DMS53 (cell line): Measurements from ENCODE around the gene SPATA31E1.
A peak's percentile ranks its signal among the peaks of the same experiment; 100 is the strongest.

Source experiments
- DNase-seq: peaks from one replicate; lab custom pipeline; 2025; lab: John Stamatoyannopoulos, UW

Gene SPATA31E1

DNA sequence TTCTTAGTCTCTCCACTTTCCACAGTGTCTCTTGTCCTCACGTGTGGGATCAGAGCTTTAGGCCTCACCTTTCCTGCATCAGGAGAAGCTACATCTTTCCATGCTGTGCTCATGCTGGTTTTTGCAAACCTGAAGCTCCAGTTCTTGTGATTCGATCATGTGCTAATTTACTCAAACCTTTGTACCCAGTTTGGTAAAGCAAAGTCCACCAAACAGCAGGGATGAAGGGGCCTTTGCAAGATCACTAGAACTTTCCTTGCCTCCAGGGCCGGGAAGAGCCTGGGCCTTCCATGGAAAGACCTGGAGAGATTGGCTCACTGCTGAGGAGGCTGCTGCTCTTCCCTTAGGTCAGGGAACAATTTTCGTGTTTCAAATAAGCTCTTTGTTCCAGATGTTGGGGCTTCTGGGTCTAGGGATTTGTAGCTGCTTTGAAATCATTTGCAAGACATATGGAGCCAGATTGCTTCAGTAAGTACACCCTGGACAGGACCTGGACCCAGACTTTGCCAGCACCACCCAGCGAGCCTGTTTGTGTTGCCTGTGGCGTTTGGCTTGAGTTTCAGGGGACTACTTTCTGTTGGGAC, 18.7 kb upstream of the SPATA31E1 start:
- no peak for DNase-seq

DNA sequence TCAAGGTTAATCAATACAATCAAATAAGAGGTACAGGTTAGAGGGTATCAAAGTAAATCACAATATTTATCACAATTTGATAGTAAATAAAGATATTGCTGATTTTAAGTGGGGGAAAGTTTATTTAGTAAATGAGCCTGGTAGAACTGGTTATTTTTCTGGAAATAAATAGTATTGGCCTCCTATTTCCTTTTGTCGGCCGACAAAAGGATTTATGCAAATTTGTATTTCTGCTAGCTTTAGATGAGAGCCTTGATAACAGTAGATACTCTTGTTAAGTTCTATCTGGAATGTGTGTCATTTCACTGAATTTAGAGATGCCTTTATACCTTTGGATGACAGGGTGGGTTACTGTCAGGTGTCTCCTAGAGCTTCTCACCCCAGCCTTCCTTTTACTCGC, 17.8 kb upstream of the SPATA31E1 start:
- no peak for DNase-seq

DNA sequence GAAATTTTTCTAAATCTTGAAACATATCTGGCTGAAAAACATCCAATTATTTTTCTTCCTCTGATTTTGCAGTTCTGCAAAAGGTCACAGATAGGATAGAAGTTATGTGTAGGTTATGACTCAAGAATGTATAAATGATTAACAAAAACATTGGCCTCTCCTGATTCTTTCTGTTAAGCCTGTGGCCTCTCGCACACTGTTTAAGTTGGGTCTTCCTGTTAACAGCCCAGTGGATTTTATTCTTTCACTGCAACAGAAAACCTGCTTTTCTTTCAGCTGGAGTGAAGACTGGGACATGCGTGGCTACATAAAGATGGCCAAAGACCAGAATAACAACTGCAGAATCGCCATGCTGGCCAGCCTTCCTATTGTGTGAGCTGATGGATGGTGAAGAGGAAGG, 17.1 kb upstream of the SPATA31E1 start:
- no peak for DNase-seq

DNA sequence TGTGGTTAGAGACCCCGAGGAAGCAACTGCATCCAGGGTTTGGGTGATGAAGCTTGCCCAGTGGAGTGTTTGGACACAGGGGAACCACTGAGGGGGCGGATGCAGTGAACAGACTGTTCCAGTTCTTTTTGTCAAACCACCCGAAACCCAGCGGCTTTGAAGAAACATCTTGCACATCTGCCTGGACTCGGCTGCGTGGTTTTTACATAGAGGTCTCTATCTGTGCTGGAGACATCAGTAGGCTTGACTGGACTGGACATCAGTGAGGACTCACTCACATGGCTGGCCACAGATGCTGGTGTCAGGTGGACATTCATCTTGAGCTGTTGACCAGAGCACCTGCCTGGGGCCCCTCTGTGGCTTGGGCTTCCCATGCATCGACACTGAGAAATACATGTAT, 15.3 kb upstream of the SPATA31E1 start:
- no peak for DNase-seq

DNA sequence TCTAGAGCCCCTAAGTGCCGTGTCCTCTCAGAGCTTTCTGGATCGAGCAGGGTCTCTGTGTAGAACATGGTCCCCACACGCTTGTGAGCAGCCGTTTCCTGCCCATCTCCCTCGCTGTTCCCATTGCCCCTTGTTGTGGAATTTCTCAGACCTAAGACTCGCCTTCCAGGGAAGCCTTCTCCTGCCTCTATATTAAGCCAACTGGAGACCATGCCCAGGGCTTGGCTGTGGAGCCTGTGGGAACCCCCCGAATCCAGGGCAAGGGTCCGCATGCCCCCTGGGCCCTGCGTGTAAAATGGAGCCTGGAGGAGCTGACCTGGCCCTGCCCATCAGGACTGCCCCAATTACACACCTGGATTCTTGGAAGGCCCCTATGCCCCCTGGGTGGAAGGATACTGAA, 14.5 kb upstream of the SPATA31E1 start:
- no peak for DNase-seq

DNA sequence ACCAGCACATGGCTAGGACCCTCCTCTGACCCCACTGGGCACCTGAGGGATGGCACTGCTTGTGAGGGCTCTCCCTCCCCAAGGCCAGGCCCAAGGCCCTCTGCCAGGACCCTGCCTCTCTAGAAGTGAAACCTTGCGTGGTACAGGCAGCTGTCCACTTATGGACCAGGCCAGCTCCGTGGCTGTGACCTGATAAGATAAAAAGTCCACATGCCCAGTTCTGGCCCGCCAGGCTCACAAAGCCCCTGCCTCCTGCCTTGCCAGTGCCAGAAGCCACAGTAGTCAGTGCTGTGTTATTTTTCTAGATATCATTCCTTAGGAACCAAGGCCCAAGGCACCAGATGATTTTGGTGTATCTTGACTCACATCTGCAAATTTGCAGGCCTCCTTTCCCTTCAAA, 14.0 kb upstream of the SPATA31E1 start:
- no peak for DNase-seq

GRCh38 chr9:87869082-87869481, 13.6 kb upstream of the SPATA31E1 start:
- no peak for DNase-seq

DNA sequence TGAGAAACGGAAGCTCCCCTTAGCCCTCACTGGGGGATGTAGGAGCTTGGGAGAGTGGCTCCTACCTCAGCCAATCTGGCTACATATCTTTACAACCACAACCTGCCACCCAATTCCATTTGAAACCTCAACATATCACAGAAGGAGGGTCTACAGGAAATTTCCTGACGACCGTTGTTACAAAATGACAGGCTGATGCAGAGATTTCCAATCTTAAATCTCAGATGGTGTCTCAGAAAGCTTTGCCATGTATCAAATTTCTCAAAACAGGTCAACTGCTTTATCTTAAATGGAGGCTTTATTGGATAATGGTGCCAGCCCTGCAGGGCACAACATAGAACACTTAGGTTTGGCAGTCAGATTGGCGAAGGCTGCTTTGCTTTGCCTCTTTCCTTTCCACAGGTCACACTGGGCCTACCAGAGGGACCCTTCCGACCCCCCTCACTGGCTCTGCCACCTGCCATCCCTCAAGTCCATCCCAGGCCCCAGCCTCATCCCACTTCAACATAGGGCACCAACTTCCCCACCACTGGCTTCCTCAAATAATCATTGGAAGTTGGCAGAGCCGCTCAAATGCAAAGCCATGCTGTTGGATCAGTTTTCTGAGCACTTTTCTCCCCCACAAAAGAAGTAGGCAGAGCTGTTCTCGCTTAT, 11.1 kb upstream of the SPATA31E1 start:
- no peak for DNase-seq

DNA sequence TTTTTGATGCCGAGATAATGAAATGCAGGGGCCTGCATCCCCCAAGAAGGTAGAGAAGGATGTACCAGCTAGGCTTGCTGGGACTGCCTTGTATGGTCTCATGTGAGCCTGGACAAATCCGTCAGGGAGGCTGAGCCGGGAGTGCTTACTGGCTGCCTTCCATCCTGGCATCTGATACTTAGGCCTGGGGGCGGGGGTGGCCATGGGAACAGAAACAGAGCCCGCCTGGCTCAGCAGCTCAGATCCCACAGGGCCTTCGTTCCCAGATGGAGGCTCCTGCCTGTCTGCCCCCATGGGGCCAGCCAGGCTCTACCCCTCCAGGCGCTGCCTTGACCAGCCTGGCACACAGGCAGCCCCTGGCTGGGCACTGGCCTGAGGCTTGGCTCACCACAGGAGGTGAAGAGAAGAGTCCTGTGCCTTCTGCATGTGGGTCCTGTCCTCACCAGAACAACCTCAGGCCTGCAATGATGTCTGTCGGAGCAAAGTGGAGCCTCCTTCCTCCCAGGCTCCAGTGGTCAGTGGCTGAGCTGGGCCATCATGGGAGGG, 10.5 kb upstream of the SPATA31E1 start:
- no peak for DNase-seq

DNA sequence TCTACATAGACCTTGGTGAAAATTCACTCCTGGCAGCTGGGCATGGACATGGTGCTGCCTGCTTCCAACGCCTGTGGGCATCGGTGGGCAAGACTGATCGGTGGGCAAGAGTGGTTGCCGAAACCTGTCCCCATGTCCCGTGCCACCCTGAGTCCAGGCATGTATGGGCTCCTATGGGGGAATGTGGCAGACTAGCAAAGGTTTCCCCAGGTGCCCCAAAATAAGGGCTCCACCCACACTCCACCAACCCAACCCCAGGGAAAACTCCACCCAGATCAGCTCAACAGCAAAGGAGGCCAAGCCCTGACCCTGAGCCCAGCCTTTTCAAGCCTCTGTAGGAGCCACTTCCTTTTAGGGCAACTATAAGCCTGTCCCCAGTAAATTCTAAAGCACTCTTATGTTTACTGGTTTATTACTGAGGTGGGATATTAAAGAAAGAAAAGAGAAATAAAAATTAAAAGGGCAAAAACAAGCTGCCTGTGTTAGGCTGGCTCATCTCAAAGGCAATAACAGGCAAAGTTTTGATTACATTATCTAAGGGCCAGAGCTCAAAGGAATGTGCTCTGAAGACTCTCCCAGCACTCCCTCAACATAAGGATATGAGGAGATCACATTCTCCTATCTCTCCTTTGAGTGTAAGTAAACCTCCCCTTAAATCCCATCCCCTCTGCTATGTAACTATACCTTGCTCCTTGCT, 8.9 kb upstream of the SPATA31E1 start:
- no peak for DNase-seq

- DNase-seq = no peak
Measured at GRCh38 chr9:87874304-87874623, 8.4 kb upstream of the SPATA31E1 start.

GRCh38 chr9:87875060-87875459, 7.6 kb upstream of the SPATA31E1 start:
- DNase-seq = no peak

GRCh38 chr9:87875831-87876545, 6.7 kb upstream of the SPATA31E1 start:
- no peak for DNase-seq

- DNase-seq = no peak
Measured at GRCh38 chr9:87876708-87877107, 6.0 kb upstream of the SPATA31E1 start.

- no peak for DNase-seq
Measured at GRCh38 chr9:87878989-87879511, 3.6 kb upstream of the SPATA31E1 start.

DNA sequence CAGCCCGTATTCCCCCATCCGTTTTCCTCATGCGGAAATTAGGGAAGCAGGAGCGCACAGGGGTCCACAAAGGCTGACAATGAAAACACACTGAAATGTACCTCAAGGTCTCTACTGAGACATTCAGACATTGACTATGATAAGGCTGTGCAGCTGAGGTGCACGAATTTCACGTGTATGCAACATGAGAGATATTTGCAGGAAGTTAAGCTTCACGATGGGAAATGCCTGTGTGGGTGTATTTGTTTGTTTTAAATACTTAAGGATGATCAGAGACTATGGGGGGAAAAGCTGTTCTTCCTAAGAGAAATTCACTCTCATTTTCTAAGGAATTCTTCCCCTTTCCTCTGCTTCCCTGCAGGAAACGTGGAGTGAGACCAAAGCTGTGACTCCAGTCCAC, 2.6 kb upstream of the SPATA31E1 start:
- DNase-seq = no peak

DNA sequence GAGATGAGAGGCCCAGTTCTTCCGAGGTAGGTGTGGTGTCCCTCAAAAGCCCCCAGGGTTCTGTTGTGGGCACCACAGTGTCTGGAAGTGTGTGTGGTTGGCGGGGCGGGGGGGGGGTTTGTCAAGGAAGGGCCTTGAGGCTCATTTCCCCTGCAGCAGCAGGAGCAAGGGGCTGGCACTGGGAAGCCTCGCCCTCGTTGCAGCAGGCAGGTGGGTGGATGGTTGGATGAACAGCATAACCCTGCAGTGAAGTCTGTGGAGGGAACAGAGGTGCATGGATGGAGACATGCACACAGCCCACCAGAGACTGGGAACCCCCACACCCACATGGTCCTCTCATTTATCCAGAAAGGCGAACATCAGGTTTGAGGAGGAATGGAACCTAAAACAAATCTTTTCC, 2.0 kb upstream of the SPATA31E1 start:
- no peak for DNase-seq

GRCh38 chr9:87883274-87883673, 597 bp downstream of the SPATA31E1 start:
- no peak for DNase-seq

DNA sequence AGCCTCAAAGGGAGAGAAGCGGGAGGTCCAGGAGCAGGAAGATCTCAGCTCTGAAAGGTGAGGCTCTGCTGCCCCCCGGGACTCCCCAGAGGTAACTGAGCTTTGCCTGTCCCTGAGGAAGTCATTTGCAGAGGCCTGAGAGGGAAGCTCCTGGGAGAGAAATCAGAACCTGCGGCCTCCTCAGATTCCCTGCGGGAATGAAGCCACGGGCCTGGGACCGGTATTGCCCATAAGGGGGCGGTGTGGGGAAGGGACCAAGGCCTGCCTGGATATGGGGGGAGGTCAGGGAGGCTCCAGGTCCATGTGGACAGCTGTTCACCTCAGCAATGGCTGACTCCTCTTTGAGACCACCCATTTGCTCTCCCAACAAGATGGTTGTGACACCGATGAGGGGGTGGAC, 1.3 kb downstream of the SPATA31E1 start:
- DNase-seq = peak; percentile 5

DNA sequence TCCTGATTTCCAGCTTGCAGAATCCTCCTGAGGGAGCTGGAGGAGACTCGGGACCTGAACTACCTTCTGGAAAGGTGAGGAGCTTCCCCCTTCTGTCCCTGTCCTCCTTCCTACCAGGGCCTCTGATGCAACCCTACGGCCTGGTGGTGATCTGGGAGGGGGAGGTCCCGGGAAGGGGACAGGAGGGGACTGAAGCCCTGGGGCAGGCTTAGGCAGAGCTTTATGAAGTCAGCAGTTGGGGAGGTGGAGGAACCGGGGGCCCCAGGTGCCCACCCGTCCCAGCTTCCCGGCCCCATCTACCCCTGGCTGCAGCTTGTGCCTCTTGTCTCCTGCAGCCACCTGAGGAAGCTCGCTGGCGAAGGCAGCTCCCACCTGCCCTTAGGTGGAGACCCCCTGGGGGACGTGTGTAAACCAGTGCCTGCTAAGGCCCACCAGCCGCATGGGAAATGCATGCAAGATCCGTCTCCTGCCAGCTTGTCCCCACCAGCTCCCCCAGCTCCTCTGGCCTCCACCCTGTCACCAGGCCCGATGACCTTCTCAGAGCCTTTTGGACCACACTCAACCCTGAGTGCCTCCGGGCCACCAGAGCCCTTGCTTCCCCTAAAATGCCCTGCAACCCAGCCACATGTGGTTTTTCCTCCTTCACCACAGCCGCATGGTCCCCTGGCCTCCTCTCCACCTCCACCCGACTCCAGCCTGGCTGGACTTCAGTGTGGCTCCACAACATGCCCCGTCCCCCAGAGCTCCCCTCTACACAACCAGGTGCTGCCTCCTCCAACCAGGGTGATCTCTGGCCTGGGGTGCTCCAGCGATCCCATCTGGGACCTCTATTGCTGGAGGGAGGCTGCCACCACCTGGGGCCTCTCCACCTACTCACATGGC, 2.1 kb downstream of the SPATA31E1 start:
- no peak for DNase-seq

GRCh38 chr9:87885484-87886189, 3.0 kb downstream of the SPATA31E1 start:
- DNase-seq = no peak
